ENCODE data around the gene R3HDM2. TPM values are rescaled to one million over a fixed set of nuclear protein-coding genes. Genes with fewer than 3 reads are reported as not detected.
"Not testable (repeated sequence)": the region's sequence is repeated elsewhere in the genome, so short reads cannot be mapped to it uniquely, and the experiment has no call there.

The R3HDM2 gene
- polyA plus RNA-seq, 4 donors, result 52.3 to 104 (median 80.9) TPM

GRCh38 chr12:57278465-57279381 is 152.1 kb downstream of the R3HDM2 start:
- no peak for DNase-seq (ENCODE audit: low read depth in 4 of 4, low spot score in 2 of 4)

DNA sequence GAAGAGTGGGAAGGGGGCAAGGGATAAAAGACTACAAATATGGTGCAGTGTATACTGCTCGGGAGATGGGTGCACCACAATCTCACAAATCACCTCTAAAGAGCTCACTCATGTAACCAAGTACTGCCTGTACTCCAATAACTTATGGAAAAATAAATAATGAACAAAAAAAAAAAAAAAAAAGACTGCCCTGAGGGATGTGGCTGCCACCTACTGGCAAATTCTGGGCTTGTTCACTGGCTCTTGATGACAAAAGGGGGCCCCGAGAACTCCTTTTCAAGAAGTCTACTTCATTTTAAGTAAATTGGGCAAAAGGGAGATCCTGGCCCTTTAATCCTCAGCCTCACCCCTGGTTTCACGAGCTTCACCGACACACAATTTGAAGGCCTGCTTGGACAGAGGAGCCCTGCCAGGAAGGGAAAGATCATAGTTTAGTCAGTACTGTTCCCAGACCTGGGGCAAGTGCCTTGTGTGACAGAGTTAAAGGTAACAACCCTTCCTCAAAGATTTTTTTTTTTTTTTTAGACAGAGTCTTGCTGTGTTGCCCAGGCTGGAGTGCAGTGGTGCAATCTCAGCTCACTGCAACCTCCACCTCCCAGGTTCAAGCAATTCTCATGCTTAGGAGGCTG is 153.8 kb downstream of the R3HDM2 start:
- DNase-seq (ENCODE audit: low read depth in 4 of 4, low spot score in 2 of 4), result no peak

- DNase-seq (ENCODE audit: low read depth in 4 of 4, low spot score in 2 of 4), result not testable (repeated sequence)
Observed at GRCh38 chr12:57276233-57276632, 154.6 kb downstream of the R3HDM2 start.

- no peak for DNase-seq (ENCODE audit: low read depth in 4 of 4, low spot score in 2 of 4)
Observed at GRCh38 chr12:57273516-57273915, 157.3 kb downstream of the R3HDM2 start.

- no peak for DNase-seq (ENCODE audit: low read depth in 4 of 4, low spot score in 2 of 4)
Observed at GRCh38 chr12:57272337-57273151, 158.3 kb downstream of the R3HDM2 start.

DNA sequence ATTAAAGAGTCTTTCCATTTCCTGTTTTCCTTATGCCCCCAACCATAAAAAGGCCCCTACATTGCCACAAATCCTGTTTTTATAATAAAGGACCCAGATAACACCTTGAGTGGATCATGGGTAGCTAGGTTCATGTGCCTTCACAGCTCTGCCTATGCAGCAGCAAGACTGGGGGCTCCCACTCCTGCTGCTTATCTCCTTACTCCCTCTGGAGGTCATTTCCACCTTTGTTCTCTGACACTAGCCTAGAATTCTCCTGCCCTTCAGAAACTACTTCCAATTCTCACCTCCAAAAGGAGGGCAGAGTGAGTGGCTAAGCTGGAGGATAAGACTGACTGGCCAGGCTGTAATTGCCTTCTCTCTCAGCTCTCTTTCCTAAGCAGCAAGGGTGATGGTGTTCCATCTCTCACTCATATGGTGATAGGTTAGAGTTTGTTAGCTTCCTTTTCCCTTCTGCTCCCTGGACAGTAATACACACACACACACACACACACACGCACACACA is 159.8 kb downstream of the R3HDM2 start:
- DNase-seq (ENCODE audit: low read depth in 4 of 4, low spot score in 2 of 4), result no peak

- DNase-seq (ENCODE audit: low read depth in 4 of 4, low spot score in 2 of 4), result no peak
Observed at GRCh38 chr12:57268264-57268663, 162.6 kb downstream of the R3HDM2 start.

- no peak for DNase-seq (ENCODE audit: low read depth in 4 of 4, low spot score in 2 of 4)
Observed at GRCh38 chr12:57266681-57267080, 164.2 kb downstream of the R3HDM2 start.

DNA sequence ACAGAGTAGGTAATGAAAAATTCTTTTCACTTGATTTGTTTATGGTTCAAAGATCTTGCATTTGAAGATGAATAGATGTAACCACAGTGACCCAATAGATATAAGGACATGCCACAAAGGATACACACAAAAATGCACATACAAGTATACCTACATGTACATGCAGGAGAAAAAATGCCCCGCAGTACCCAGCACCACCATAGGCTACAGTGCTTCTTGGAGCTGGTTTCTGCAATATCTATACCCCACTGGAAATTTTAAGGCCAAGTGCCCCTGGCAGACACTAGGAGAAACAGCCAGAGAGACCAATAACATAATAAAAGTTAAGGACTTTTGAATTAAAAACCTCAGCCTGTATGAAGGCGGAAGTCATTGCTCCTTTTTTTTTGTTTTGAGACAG is 167.7 kb downstream of the R3HDM2 start:
- DNase-seq (ENCODE audit: low read depth in 4 of 4, low spot score in 2 of 4), result no peak

- no peak for DNase-seq (ENCODE audit: low read depth in 4 of 4, low spot score in 2 of 4)
Observed at GRCh38 chr12:57262126-57262822, 168.6 kb downstream of the R3HDM2 start.

DNA sequence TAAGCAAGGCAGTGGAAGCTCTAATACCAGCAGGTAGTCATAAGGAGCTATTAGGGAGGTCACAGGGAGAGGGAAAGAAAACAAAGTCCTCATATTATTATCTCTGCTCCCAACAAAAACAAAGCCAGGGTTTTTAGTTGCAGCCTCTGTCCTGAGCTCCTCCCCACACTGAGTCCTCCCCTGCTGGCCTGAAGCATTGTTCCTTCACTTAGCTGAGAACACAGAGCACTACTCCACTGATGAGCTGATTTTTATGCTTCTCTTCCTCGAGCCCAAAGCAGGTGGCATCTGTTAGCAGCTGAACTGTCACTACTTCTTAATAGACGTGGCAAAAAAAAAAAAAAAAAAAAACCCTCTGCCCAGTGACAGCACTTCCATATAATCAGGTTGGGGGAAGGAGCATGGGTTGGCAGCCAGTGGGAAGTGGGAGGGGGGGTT is 169.4 kb downstream of the R3HDM2 start:
- no peak for DNase-seq (ENCODE audit: low read depth in 4 of 4, low spot score in 2 of 4)

DNA sequence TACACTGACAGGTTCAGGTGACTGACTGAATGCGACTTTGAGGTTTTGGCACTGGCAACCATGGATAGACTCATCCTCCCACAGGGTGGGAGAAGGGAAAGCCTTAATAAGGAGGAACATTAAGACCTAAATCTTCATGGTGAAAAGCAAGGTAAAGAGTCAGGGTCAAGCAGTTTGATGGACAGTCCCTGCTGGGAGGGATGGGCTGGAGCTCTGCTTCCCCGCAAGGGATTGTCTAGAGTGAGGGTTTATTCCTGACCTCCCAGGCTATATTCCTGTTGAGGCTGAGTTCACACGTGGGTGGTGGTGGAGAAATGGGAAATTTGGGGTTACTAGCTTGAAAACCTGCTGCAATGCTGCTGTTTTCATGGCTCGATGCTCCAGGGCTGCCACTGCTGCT is 170.5 kb downstream of the R3HDM2 start:
- no peak for DNase-seq (ENCODE audit: low read depth in 4 of 4, low spot score in 2 of 4)

DNA sequence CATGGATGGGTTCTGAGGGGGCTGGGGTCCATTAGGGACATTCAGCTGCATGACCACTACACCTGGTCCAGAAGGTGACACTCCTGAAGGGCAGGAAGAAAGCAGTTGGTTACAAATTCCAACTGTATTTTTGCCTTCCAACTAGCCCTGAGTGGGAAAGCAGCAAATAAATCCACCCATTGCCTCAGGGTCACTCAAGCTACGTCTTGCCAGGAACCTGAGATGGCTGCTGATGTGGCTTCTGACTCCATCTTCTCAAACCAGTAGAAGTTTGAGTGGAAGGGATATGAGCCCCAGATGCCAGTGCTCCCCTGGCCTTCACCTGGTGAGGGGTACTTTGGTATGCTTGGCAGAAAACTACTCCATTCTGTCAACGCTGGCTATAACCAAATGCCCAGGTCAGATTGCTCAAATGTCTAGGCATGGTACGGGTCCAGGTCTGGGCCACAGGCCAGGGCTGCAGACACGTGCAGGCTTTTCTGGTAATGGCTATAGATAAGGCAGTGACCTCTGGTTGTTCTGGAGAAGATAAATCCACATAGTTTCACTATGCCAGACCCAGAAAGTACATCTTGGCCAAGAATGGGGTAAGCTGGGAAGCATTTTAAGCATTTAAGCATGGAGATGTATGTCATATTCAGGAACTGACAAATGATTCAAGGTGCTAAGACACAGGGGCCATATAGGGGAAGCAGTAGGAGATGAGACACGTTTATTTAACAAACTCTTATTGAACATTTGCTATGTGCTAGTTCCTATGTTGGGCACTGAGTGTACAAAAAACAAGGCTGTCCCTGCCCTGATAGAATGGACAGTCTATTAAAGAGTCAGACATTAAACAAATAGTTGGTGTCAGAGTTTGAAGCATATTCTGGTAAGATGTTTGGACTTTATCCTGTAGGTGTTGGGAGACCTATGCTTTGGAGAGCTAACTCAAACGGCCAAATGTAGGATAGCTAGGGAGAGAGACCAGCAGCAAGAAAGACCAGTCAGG is 171.6 kb downstream of the R3HDM2 start:
- no peak for DNase-seq (ENCODE audit: low read depth in 4 of 4, low spot score in 2 of 4)

DNA sequence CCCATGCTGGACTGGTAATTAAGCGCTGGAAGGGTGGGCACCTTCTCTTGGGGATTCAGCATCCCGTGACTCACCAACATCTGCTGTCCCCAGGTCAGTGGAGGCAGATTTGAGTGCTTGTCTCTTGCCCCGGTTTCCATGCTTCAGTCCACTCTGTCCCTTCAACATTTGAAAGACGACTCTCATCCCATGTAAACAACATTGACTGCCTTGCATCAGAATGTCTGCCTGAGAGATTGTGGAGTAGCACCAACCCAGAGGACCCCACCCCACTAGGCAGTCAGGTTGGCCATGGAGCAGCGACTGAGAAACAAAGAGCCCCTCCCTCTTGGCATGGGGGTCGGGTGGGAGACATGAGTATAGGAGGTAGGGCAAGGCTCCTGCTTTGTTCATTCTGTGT is 174.9 kb downstream of the R3HDM2 start:
- DNase-seq (ENCODE audit: low read depth in 4 of 4, low spot score in 2 of 4), result no peak

- DNase-seq (ENCODE audit: low read depth in 4 of 4, low spot score in 2 of 4), result no peak
Observed at GRCh38 chr12:57254506-57255280, 176.2 kb downstream of the R3HDM2 start.

GRCh38 chr12:57250956-57251355 is 179.9 kb downstream of the R3HDM2 start, which contains the start of gene STAC3:
Gene STAC3 (minus strand): TSS chr12:57251187. CDS start chr12:57249636, 1,551 bp downstream.
- DNase-seq (ENCODE audit: low read depth in 4 of 4, low spot score in 2 of 4), result no peak

- no peak for DNase-seq (ENCODE audit: low read depth in 4 of 4, low spot score in 2 of 4)
Observed at GRCh38 chr12:57250541-57250940, 180.3 kb downstream of the R3HDM2 start.

All from left renal cortex interstitium (tissue), 4 donors.